ENCODE data around the gene CDH11.

The CDH11 gene

DNA sequence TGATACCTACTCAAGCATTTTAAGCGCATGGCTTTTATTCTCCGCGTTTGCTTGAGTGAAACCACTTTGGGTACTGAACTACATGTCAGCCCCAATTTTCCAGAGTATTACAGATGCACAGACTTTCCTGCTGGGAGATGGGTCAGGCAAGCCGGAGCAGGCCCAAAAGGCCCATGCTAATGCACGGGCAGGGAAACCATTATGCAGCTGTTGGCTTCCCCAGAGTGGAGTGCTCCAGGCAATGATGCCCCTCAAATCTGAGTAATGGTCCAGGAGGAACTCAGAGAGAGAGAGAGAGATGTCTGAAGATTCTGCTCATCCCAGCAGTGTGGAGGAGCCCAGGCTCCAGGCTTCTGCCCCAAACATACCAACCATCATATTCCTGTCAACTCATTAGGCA is 80.2 kb downstream of the CDH11 start:
- in situ Hi-C loops (cut with HindIII; ENCODE audit: low sequenced_read_pairs) = no loop called here

GRCh38 chr16:65038100-65038499 is 83.8 kb downstream of the CDH11 start:
- in situ Hi-C loops (cut with HindIII; ENCODE audit: low sequenced_read_pairs) = no loop called here

DNA sequence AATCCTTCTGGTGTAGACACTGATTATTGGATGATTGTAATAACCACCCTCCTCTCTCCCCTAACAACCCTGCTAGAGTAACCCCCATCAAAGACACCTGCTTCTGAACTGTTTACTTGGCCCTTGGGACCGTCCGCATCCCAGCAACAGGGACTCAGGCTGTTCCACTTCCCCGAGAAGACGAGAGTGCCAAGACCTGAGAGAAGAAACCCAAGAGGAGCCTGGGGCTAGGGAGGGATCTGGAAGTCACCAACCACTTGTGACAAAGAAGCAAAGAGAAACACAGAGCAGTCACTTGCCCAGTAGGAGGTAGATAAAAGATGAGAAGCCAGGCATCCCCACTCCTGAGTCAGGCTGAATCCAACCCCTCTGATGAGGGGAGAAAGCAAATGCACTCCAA is 84.3 kb downstream of the CDH11 start:
- in situ Hi-C loops (cut with HindIII; ENCODE audit: low sequenced_read_pairs) = no loop called here

GRCh38 chr16:65034915-65035314 is 86.9 kb downstream of the CDH11 start:
- in situ Hi-C loops (cut with HindIII; ENCODE audit: low sequenced_read_pairs) = no loop called here

GRCh38 chr16:65032387-65032786 is 89.5 kb downstream of the CDH11 start:
- in situ Hi-C loops (cut with HindIII; ENCODE audit: low sequenced_read_pairs) = no loop called here

GRCh38 chr16:65024767-65025178 is 97.1 kb downstream of the CDH11 start:
- in situ Hi-C loops (cut with HindIII; ENCODE audit: low sequenced_read_pairs) = no loop called here

- in situ Hi-C loops (cut with HindIII; ENCODE audit: low sequenced_read_pairs) = no loop called here
Measured at GRCh38 chr16:65023802-65024201, 98.1 kb downstream of the CDH11 start.

- in situ Hi-C loops (cut with HindIII; ENCODE audit: low sequenced_read_pairs) = no loop called here
Measured at GRCh38 chr16:65021852-65022595, 99.8 kb downstream of the CDH11 start.

DNA sequence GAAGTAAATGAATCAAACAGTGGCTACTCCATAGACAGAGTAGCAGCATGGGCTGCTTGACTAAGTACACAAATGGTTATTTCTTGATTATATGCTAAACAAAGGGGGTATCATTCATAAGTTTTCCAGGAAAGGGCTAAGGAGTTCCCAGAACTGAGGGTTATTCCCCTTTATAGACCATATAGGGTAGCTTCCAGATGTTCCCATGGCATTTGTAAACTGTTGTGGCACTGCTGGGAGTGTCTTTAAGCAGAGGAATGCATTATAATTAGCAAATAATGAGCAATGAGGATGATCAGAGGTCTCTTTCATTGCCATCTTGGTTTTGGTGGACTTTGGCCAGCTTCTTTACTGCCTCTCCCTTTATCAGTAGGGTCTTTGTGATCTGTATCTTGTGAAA is 105.1 kb downstream of the CDH11 start:
- in situ Hi-C loops (cut with HindIII; ENCODE audit: low sequenced_read_pairs) = no loop called here

DNA sequence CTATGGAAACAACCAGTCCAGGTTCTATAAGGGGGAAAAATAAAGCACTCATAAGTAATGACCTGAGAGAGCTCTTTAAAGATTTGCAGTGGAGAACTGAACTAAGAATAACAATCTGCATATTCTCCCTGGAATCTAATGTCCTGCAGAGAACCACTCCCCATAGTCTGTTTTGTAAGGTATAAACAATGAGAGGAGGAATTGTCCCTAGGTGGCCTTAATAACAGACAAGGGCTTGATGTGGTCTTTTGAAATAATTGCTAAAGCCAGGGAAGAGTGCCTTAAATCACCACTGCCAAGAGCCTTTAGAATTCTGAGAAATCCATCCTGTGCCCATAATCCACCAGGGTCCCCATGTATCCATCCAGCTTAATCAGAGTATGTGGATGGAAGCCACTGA is 106.3 kb downstream of the CDH11 start:
- in situ Hi-C loops (cut with HindIII; ENCODE audit: low sequenced_read_pairs) = no loop called here

GRCh38 chr16:65012357-65012756 is 109.5 kb downstream of the CDH11 start:
- in situ Hi-C loops (cut with HindIII; ENCODE audit: low sequenced_read_pairs) = no loop called here

DNA sequence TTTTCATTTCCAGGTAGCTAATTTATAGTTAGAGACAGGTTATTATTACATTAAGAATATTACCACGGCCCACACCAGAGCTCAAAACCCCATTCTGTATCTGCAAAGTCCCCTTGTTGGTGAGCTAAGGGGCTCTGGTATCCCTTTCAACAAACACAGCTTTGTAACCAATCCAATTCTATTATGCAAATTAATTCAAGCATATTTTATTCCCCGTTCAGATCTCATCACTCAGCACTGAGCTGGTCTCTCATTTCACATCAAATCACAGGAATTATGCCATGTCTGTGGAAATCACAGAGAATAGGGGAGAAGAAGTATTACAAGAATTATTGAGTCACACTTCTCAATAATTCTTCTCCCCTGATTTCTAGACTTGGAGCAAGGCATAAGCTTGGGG is 111.7 kb downstream of the CDH11 start:
- in situ Hi-C loops (cut with HindIII; ENCODE audit: low sequenced_read_pairs) = no loop called here

DNA sequence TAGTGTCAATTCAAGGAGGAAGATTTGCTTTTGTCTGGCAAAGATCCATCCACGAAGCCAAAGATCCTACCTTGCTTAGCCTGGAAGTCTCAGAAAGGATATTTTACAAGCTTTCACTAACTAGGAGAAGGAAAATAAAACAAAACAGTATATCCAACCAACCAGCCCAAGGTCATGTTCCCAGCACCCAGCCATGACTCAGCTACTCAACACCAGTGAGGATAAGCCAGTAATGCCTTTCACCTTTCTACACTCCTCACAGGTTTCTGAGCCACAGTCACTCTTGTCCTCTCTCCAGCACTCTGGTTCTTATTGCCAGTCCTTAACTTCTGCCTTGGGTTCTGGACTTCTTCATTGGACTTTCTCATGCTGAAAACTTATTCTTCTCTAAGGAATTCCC is 116.2 kb downstream of the CDH11 start:
- in situ Hi-C loops (cut with HindIII; ENCODE audit: low sequenced_read_pairs) = no loop called here

GRCh38 chr16:65004570-65004969 is 117.3 kb downstream of the CDH11 start:
- in situ Hi-C loops (cut with HindIII; ENCODE audit: low sequenced_read_pairs) = no loop called here

GRCh38 chr16:65003621-65004020 is 118.2 kb downstream of the CDH11 start:
- in situ Hi-C loops (cut with HindIII; ENCODE audit: low sequenced_read_pairs) = no loop called here

- in situ Hi-C loops (cut with HindIII; ENCODE audit: low sequenced_read_pairs) = no loop called here
Measured at GRCh38 chr16:65002265-65002664, 119.6 kb downstream of the CDH11 start.

DNA sequence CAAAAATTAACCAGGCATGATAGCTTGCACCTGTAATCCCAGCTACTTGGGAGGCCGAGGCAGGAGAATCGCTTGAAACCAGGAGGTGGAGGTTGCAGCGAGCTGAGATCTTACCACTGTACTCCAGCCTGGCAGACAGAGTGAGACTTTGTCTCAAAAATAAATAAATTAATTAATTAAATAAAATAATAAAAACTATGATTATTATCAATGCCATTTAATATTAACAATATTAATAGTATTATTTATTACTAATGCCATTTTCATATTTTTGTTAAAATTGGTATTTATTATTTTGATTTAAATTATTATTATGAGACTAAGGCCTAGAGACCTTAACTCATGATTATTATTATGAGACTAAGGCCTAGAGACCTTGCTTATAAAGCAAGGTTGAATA is 121.2 kb downstream of the CDH11 start:
- in situ Hi-C loops (cut with HindIII; ENCODE audit: low sequenced_read_pairs) = no loop called here

DNA sequence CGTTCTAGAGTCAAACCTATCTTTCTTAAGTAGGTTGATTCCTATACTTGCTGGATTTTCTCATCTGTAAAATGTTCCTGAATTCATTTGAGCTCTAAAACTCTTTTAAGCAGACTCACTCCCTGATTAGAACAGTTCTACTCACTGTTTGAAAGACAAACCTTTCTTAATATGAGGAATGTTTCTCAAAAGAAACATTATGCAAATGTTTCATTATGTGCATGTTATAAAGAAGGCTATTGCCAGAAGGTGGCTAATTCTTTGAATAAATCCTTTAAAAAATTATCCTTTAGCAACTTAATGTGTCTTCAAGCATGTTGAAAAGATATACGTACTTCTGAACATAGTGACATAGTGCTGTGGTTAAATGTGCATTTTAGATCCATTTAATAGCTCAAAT is 124.1 kb downstream of the CDH11 start:
- in situ Hi-C loops (cut with HindIII; ENCODE audit: low sequenced_read_pairs) = no loop called here

DNA sequence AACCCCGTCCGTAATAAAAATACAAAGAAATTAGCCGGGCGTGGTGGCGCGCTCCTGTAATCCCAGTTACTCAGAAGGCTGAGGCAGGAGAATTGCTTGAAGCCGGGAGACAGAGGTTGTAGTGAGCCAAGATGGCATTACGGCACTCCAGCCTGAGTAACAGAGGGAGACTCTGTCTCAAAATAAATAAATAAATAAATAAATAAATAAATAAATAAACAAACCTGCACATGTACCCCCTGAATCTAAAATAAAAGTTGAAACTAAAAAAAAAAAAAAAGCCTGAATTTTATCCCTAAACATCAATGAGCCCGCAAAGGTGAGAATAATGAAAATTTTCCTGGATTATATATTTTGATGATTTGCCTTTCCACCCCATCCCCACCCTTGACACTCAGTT is 124.7 kb downstream of the CDH11 start:
- in situ Hi-C loops (cut with HindIII; ENCODE audit: low sequenced_read_pairs) = no loop called here

GRCh38 chr16:64996641-64997040 is 125.2 kb downstream of the CDH11 start:
- in situ Hi-C loops (cut with HindIII; ENCODE audit: low sequenced_read_pairs) = no loop called here

DNA sequence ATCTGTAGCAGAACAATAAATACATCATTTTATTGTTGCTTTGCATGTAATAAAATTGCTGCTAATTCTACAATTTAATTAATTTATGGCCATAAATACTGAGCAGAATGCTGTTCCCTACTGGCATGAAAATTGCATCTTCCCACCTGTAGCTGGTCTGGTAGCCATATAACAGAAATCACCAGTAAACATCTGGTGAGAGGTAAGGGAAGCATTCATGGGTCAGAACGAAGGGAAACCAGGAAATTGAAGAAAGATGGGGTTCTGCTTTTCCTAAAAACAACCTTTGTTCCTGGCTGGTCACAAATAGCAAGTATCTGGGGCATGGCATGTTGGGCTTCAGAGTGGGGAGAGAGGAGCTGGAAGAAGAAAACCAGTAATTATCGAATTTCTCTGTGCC is 128.4 kb downstream of the CDH11 start:
- in situ Hi-C loops (cut with HindIII; ENCODE audit: low sequenced_read_pairs) = no loop called here

GRCh38 chr16:64991001-64991400 is 130.9 kb downstream of the CDH11 start:
- in situ Hi-C loops (cut with HindIII; ENCODE audit: low sequenced_read_pairs) = no loop called here

GRCh38 chr16:64990101-64990500 is 131.8 kb downstream of the CDH11 start:
- in situ Hi-C loops (cut with HindIII; ENCODE audit: low sequenced_read_pairs) = no loop called here
